ENCODE data around the gene LFNG.
A peak's percentile ranks its signal among the peaks of the same experiment; 100 is the strongest.

Gene LFNG

GRCh38 chr7:2515424-2516193 lies 4.0 kb upstream of the LFNG start:
- DNase-seq (ENCODE audit: low spot score) (no peak), ATAC-seq (ENCODE audit: low read depth) (no peak)
- Histone ChIP-seq H3K27ac (ENCODE audit: poor library complexity, severe bottlenecking) (no peak overlapping the region), H3K36me3 (ENCODE audit: low read depth) (no peaks in the 10 kb centered on the region), H3K4me1 (ENCODE audit: insufficient read depth, poor library complexity, severe bottlenecking) (peaks cover 12% of the 10 kb centered on the region), H3K9me3 (ENCODE audit: severe bottlenecking) (no peaks in the 10 kb centered on the region), H3K27me3 (ENCODE audit: insufficient read depth, poor library complexity, severe bottlenecking) (no peaks in the 10 kb centered on the region), H3K4me3 (ENCODE audit: severe bottlenecking) (no peak overlapping the region)
- TF ChIP-seq CTCF (IDR thresholded peaks at IDR 0.05; ENCODE audit: poor library complexity, severe bottlenecking) = no peak

GRCh38 chr7:2516194-2516555 lies 3.4 kb upstream of the LFNG start:
- DNase-seq (ENCODE audit: low spot score) (no peak), ATAC-seq (ENCODE audit: low read depth) (no peak)
- no peak overlapping the region for H3K4me3 ChIP-seq (ENCODE audit: severe bottlenecking)
- no peaks in the 10 kb centered on the region for H3K36me3 ChIP-seq (ENCODE audit: low read depth)
- H3K27me3 ChIP-seq (ENCODE audit: insufficient read depth, poor library complexity, severe bottlenecking) = no peaks in the 10 kb centered on the region
- H3K4me1 ChIP-seq (ENCODE audit: insufficient read depth, poor library complexity, severe bottlenecking) = peaks cover 12% of the 10 kb centered on the region
- no peak overlapping the region for H3K27ac ChIP-seq (ENCODE audit: poor library complexity, severe bottlenecking)
- no peak for TF ChIP-seq CTCF (IDR thresholded peaks at IDR 0.05; ENCODE audit: poor library complexity, severe bottlenecking)
- H3K9me3 ChIP-seq (ENCODE audit: severe bottlenecking) = no peaks in the 10 kb centered on the region

GRCh38 chr7:2517026-2517425 lies 2.5 kb upstream of the LFNG start:
- no peak for TF ChIP-seq CTCF (IDR thresholded peaks at IDR 0.05; ENCODE audit: poor library complexity, severe bottlenecking)
- DNase-seq (ENCODE audit: low spot score) = no peak
- Histone ChIP-seq H3K9me3 (ENCODE audit: severe bottlenecking) (no peaks in the 10 kb centered on the region), H3K36me3 (ENCODE audit: low read depth) (no peaks in the 10 kb centered on the region), H3K27me3 (ENCODE audit: insufficient read depth, poor library complexity, severe bottlenecking) (no peaks in the 10 kb centered on the region), H3K4me3 (ENCODE audit: severe bottlenecking) (no peak overlapping the region), H3K4me1 (ENCODE audit: insufficient read depth, poor library complexity, severe bottlenecking) (peaks cover 19% of the 10 kb centered on the region), H3K27ac (ENCODE audit: poor library complexity, severe bottlenecking) (no peak overlapping the region)
- peak; percentile 24; the same call in 1 of the 3 replicates for ATAC-seq (ENCODE audit: low read depth)

GRCh38 chr7:2517678-2518507 lies 1.7 kb upstream of the LFNG start:
- no peaks in the 10 kb centered on the region for H3K27me3 ChIP-seq (ENCODE audit: insufficient read depth, poor library complexity, severe bottlenecking)
- H3K36me3 ChIP-seq (ENCODE audit: low read depth) = no peaks in the 10 kb centered on the region
- TF ChIP-seq CTCF (IDR thresholded peaks at IDR 0.05; ENCODE audit: poor library complexity, severe bottlenecking) = no peak
- no peak for DNase-seq (ENCODE audit: low spot score)
- peaks cover 28% of the 10 kb centered on the region for H3K4me1 ChIP-seq (ENCODE audit: insufficient read depth, poor library complexity, severe bottlenecking)
- H3K4me3 ChIP-seq (ENCODE audit: severe bottlenecking) = no peak overlapping the region
- H3K9me3 ChIP-seq (ENCODE audit: severe bottlenecking) = no peaks in the 10 kb centered on the region
- no peak overlapping the region for H3K27ac ChIP-seq (ENCODE audit: poor library complexity, severe bottlenecking)
- ATAC-seq (ENCODE audit: low read depth) = no peak

All from RWPE2 (cell line).